NCI-H1048 (cell line): Measurements from ENCODE around the gene KRT8.
A peak's percentile ranks its signal among the peaks of the same experiment; 100 is the strongest.
"Not testable (repeated sequence)": the region's sequence is repeated elsewhere in the genome, so short reads cannot be mapped to it uniquely, and the experiment has no call there.

Experiments
- DNase-seq: peaks from one replicate; lab custom pipeline; 2025; lab: John Stamatoyannopoulos, UW

KRT8 gene

DNA sequence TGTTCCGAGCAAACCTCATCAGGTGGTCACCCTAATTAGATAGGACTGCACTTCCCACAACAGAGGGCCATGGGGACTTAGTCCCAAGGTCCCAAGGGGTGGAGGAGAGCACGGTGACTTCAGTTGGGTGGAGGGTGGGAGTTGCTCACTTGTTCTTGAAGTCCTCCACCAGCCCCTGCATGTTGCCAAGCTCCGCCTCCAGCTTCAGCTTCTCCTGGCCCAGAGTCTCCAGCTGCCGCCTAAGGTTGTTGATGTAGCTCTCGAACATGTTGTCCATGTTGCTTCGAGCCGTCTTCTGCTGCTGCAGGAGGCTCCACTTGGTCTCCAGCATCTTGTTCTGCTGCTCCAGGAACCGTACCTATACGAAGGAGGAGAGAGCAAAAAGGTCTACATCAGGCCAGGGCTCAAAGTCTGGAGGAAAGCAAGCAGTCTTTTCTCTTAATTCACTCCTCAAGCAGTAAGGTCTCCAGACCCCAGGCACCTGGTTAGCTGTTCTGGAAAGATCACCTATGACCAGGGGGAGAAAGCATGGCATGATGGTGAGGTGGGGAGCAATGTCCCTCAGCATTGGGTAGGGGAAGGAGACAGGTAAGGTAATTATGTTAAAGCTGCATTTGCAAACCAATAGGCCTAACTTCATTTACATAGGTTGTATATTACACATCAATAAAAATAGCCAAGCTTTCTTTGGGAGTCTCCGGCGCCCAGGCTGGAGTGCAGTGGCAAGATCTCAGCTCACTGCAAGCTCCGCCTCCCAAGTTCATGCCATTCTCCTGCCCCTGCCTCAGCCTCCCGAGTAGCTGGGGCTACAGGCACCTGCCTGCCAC is 2.9 kb downstream of the KRT8 start:
- DNase-seq = no peak

DNA sequence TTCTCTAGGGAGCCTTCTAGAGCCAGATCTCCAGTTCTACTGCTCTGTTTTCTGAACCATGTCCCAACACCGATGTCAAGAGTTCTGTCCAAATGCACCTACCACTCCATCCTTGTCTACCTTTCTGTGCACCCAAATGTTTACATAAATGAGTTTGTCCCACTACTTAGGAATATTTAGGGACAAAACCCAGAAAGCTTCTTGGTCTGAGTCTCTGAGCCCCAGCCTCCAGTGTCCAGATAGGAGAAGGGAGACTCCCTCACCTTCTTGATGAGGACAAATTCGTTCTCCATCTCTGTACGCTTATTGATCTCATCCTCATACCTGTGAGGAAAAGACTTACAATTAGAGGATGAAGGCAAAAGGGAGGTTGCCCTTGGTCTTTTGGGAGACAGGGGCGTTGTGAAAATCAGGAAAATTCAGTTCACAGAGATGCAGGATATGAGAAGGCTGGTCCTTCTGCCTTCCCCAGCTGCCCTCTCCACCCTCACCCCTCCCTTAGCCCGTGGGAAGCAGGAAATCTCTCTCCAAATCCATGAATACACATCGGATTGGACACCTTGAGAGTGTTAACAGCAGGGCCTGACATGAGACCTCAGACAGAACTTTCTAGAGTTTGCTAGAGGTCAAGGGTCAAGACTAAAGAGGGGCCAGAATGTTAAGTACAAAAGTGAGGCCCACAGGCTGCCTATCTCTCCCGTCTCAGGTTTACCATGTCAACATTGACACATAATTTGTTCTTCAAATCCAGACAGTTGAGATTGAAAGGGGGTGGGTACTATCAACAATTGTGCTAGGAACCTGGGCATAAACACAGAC is 3.8 kb downstream of the KRT8 start:
- no peak for DNase-seq

DNA sequence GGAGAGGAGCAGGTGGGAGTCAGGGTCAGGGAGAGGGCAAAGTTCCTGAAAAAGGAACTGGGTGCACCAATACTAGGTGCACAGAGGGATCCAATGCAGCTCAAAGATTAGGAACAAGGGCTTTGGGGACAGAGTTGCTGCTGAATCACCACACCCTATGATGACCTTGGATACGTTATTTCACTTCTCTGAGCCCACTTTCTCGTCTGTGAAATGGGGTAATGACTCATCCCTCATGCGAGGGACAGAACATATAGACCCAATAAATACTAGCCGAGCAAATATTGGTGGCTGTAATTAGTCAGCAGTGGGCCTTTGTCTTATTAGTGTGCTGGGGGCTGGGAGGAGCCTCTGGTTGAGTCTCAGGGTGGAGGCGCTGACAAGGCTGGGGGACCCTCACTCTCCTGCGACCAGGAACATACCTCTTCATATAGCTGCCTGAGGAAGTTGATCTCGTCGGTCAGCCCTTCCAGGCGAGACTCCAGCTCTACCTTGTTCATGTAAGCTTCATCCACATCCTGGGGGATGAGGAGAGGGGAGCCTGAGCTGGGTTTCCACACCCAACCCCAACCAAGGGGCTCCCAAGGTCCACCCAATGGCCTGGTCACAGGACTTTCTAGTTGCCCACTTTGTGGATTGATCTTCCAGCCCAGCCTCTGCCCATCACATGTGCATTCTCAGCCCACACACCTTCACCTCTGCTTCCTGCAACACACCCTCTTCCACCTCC is 4.5 kb downstream of the KRT8 start:
- no peak for DNase-seq

DNA sequence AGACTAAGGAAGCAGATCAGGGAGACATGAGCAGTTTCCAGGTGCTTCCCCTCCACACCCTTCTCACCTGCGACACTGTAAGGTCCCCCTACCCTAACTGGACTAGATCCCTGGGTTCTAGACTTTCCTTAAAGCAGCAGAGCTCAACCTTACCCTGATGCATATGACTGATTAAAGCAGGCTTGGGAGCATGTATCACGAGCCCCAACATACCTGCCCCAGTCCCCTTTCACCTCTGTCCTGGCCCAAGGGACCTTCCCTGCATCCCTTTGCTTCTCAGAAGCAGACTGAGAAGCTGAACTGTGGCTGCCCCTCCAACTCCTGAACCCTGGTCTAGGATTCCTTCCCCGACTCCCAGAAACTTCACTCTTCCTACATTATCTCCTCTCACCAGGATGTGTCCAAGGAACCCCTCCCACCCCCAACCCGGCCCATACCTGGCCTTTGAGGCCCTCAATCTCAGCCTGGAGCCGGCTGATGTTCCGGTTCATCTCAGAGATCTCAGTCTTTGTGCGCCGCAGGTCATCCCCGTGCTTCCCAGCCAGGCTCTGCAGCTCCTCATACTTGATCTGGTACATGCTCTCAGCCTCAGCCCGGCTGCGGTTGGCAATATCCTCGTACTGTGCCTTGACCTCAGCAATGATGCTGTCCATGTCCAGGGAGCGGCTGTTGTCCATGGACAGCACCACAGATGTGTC is 5.4 kb downstream of the KRT8 start:
- DNase-seq = no peak

DNA sequence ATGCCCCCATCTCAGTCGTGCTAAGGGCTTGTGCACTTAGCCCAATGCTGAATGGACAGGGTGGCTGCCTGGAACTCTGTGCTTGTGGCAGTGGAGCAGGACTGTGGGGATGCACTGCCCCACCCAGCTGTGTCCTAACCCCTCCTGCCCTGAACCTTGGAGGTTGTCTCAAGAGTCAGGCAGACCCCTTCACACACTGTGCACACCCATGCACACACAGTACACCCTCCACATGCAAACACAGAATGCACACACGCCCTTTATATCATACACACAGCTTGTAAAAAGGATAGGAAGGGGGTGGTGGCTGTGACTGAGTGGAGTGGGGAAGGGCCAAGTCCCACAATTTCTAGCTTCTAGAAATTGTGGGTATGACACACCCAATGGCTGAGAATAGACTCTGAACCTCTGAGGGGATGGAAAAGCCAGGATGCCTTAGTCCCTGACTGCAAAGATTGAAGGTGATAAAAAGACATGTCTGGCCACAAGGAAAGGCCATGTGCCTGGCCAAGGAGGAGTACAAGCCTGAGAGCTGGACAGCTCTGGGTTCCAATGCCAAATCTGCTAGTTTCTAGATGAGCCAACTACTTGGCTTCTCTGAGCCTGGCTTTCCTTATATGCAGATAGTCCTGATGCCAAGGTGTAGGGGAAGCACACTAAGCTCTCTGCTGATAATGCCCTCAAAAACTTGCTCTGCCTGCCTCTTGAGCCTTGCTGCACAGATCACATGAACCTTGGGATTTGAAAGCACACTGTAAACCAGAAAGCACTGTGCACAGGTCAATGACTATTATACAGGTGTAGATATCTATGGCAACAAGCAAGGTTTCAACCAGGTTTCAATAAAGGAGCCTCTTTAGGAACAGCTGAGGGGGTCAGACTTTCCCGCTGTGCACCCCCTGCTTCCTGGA is 8.4 kb downstream of the KRT8 start:
- no peak for DNase-seq

DNA sequence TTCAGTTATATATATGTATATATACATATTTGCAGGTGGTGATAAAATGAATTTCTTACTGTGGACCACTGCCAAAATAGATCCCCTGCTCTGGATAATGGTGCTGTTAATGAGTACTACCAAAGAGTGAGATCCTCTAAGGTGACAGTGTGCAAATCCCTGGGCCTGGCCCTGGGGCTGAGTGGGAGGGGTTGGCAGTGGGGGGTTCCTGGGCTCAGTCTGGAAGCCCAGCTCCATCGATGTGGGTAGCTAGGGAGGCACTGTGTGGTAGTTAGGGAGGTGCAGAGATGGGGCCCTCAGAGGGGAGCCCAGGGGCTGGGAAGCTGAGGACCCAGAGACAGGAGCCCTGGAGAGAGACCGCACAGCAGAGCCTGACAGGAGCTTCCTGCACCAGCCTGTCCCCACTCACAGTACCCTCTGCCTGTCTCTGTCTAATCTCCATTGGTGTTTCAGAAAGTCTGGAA is 9.1 kb downstream of the KRT8 start:
- no peak for DNase-seq

DNA sequence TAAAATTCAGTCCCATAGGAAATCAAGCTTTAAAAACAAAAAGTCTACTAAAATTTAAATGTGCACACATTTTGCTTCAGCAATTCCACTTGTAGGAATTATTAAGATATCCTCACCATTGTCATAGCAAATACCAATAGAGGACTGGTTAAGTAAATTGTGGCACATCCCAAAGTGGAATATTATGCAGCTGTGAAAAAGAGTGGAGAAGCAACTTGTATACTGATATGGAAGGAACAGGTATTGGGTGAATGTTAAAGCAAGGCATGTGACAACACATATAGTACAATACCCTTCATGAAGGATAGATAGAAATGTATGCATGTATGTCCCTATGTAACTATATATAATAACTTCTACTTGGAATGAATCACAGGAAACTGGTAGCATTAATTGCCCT is 11.9 kb downstream of the KRT8 start:
- no peak for DNase-seq

DNA sequence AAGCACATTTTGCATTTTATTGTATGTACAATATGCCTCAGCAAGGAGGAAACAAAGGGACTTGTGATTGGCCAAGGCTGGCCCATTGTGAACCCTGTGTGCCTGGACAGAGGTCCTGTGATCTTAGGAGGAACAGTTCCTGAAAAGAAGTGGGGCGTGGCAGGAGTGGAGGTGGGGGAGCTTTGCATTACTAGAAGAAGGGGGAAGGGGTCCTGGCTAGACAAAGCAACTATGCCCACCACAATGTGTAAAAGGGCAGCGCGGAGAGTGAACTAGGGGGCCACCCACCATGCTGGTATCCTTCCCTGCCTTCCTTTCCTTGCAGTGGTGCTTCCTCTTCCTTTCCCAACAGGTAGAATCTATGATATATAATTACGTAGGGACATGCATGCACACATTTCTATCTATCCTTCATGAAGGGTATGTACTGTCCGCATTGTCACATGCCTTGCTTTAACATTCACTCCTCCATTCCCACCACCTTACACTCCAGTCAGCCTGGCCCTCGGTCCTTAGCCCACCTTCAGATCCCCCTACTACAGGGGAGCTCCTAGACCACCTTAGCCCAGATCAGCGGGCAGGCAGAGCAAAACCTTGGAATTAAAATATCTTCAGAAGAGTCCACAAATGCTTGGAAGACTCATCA is 12.5 kb downstream of the KRT8 start:
- DNase-seq = no peak

DNA sequence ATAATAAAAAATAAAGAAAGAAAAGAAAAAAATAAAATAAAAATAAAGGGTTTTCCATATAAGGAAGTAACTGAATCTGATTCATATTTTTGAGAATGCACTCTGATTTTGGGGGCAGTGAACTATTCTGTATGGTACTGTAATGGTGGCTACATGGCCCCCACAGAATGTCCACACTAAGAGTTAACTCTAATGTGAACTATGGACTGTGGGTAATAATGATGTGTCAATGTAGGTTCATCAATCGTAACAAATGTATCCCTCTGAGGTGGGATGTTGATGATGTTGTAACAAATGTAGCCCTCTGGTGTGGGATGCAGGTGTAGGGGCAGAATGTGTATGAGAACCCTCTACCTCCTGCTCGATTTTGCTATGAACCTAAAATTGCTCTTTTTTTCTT is 13.8 kb downstream of the KRT8 start:
- DNase-seq = no peak

DNA sequence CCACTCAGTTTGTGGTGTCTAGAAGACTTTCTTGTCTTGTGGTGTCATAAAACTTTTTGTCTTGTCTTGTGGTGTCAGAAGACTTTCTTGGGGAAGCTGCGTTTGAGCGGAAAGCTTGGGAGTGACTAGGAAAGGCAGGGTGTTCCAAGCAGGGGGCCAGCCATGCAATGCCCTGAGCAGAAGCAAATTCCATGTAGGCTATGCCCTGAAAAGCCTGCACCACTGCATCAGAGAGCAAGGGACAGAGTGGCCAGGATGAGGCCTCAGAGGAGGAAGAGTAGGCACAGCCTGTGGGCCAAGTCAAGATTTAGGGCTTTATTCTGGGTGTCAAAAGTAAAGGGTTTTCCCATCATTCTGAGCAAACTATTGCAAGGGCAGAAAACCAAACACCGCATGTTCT is 14.5 kb downstream of the KRT8 start:
- no peak for DNase-seq

DNA sequence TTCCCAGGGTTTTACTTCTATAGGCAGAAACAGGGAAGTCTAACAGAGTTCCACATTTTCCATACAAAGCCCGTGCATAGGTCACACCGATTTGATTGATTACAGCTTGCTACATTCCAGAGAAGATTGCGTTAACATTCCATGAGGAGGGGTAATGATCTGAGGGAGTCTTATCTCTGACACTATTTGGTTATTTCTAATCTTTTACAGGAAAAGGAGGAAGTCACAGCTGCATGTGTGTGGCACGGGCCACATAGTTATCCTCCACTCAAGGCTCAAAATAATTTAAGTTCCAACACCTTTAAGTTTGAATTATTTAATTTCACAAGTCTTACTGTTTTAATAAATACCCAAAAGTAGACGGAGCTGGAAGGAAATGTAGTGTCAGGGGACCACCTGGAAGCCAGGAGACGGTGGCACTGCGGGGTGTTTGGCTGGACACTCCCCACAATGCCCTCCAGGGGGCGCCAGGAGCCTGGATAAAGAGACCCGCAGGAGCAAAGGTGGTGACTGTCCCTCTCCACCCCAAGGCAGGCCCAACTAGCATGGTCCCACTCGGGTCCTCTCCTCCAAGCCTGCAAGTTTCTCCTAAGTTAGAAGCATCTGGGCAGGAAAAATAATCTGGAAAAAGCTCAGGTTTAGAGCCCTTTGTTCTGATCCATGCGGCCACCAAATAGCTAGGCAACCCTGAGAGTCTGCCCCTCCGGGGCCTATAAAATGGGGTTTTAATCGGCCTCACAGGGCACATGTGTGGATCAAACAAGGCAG is 20.2 kb downstream of the KRT8 start:
- peak; percentile 20 for DNase-seq

DNA sequence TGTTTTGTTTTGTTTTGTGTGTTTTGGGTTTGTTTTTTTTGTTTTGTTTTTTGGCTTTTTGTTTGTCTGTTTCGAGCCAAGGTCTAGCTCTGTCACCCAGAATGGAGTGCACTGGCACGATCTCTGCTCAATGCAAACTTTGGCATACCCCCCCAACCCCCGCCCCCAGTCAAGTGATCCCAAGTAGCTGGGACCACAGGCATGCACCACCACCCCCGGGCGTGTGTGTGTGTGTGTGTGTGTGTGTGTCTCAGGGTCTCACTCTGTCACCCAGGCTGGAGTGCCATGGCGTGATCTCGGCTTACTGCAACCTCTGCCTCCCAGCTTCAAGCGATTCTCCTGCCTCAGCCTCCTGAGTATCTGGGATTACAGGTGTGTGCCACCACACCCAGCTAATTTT is 24.4 kb downstream of the KRT8 start:
- not testable (repeated sequence) for DNase-seq

DNA sequence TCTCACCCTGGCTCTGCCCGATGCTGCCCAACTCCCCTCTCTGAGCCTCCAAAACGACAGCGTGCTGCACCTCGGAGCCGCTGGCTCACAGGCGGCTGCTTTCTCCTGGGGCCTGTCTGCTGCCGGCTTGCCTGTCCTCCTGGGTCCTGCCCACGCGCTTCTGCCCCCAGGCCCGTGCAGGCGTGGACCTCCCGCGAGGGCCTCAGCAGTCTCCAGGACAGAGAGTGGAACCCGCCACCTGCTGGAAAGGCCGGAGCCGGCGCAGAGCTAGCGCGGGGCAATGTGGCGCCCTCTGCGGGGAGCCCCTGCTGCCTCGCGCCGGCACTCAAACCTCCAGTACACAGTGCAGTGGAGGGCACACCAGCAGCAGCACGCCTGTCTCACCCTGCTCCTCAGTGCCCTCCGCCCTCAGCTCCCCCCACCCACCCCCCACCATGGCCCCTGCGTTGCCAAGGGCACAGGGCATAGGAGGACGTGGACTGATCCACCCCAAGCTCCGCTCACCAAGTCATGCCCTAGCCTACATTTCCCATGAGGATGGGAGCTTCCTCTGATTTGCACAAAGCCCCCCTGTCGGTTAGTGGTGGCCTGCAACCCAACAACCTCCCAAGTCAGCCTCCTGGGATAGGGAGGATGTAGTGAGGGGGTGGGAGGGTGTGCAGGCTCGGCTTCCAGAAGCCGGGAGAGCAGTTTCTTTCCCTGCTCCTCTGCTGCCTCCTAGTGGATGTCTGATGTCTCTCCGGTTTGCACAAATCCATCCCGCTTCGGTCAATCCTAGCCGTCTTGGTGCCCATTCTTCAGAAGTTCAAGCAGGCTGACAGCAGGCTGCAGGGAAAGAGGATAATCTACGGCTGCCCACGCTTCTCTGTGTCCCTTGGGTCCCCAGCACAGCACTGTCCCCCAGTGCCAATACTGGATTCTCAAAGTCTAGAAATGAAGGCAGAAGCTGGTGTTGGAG is 25.2 kb downstream of the KRT8 start:
- DNase-seq = peak; percentile 64

DNA sequence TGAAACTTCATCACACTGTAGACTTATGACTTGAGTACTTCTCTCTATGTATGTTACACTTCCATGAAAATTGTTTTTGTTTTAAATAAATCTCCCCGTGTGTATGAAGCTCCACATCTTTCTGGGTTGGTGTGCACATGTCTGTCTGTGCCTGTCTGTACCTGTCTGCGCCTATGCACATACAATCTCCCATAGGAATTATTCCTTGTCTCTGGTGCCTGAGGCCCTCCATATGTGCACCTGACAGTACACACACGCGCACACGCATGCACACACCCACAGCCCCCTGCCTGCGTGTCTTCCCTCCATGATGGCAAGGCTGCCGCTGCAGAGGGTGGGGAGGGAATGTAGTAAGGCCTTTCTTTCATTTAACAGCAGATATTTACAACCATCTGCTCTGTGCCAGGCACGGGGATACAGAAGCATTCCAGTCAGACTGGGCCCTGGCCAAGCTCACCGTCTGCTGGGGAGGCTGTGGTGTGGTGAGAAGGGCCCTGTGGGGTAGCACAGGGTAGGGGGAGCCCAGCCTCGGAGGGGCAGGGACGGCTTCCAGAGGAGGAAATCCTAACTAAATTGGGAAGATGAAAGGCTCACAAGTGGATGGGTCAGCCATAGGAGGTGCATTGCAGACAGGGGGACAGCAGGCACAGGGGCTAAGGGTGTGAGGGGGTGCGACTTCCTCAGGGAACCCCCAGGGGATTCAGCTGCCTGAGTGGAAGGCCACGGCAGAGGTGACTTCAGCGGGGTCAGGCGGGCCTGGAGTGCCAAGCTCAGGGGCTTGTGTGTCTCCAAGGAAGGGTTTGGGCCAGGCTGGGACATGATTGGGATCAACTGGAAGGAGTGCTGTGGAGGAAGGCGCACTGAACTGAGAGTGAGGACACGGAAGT is 26.1 kb downstream of the KRT8 start:
- no peak for DNase-seq

DNA sequence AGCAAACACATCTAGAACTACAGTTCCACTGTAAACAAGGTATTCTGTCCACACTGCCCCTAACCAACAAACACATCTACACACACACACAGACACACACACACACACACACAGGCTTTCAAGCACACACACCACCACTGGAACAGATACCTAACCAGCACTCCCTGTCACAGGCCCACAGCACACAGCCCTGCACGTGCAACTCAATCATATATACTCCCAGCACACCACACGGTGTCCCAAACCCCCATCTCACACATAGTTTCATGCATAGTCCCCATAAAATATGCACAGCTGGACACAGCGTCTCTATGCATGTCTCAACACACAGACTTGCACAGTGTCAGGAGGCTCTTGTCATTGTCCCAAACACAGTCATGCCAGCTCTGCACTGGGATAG is 27.6 kb downstream of the KRT8 start:
- DNase-seq = no peak

DNA sequence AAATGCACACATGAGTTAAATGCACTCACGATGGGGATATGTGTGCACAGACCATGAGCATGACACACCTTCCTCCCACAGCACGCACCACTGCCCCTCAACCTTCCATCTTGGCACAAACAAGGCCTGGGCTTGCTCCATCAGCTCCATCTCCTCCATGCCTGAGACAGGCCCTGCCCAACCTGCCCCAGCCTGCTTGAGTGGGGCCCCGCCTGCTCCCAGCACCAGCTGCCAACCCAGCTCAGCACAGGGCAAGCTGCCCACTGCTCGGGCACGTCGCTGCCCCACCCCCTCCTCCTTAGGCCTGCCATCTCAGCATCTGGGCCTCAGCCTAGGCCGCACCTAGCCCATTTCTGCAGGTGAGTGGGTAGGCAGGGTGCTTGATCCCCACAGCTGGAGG is 28.5 kb downstream of the KRT8 start:
- no peak for DNase-seq
